GM21381 (cell line): ENCODE results near the gene KLKB1.
"Not testable (repeated sequence)": the region's sequence is repeated elsewhere in the genome, so short reads cannot be mapped to it uniquely, and the experiment has no call there.

ENCODE experiments used
- ATAC-seq: cut with Tn5 transposase; IDR thresholded peaks from one replicate; pipeline ENCODE4 v1.9.1; 2021; ENCODE audit warnings: mild to moderate bottlenecking, moderate library complexity; ENCODE audit not compliant: unreplicated experiment

The KLKB1 gene

DNA sequence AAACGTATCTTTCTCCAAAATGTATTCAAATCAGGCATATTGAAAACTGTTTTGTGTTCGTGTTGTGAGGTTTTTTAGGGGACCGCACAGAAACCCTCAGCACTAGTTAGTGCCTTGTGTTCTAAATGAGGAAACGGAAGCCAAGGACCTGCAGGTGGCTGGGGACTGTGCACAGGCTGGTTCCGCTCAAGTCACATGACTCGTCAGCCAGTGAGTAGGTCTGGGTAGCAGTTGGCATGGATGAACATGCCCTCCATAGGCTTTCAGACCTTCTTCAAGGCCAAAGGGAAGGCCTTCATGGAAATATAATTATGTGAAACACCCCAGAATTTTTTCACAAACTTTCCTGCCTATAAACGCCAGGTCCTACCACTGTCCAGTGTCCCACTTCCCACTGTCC, 37.4 kb downstream of the KLKB1 start:
- ATAC-seq = no peak

DNA sequence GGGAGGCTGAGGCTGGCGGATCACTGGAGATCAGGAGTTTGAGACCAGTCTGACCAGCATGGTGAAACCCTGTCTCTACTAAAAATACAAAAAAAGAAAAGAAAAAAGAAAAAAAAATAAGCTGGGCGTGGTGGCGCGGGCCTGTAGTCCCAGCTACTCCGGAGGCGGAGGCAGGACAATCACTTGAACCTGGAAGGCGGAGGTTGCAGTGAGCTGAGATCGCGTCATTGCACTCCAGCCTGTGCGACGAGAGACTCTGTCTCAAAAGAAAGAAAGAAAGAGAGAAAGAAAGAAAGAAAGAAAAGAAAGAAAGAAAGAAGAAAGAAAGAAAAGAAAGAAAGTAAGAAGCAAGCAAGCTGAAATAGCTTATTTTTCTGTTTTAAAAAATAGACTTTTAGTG, 37.9 kb downstream of the KLKB1 start:
- not testable (repeated sequence) for ATAC-seq

DNA sequence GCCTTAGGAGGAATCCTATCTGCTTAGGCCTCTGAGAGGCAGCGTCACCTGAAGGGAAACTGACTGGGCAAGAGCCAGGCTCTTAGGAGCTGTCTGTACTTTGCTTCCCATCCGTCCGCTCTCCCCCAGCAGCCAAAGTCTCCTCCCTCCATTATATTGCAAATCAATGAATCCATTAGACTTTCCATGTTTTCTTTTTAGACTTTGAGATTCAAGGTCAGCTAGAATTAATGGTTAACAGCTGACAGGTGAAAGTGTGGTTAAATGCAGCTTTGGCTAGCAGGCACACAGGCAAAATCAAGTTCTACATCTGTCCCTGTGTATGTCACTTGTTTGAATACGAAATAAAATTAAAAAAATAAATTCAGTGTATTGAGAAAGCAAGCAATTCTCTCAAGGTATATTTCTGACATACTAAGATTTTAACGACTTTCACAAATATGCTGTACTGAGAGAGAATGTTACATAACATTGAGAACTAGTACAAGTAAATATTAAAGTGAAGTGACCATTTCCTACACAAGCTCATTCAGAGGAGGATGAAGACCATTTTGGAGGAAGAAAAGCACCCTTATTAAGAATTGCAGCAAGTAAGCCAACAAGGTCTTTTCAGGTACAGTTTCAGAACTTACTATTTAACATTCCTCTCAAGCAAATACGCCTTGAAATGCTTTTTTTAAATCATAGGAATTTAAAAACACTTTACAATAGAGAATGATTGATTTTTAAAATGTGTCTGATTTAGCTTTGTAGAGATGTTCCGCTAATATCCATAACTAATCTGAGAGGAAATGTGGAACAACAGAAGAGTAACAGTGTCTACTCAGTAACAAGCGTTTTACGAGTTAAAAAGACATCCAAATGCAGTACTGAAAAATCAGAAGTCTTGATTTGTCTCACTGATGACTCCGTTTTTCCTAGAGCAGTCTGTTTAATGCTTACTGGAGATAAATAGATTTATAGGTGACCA, 38.7 kb downstream of the KLKB1 start, which contains the start of gene F11:
TSS of gene F11 (plus strand) at position 507 of the 970 bp plus-strand sequence. CDS start 948 bp downstream, outside the sequence.
- no peak for ATAC-seq

DNA sequence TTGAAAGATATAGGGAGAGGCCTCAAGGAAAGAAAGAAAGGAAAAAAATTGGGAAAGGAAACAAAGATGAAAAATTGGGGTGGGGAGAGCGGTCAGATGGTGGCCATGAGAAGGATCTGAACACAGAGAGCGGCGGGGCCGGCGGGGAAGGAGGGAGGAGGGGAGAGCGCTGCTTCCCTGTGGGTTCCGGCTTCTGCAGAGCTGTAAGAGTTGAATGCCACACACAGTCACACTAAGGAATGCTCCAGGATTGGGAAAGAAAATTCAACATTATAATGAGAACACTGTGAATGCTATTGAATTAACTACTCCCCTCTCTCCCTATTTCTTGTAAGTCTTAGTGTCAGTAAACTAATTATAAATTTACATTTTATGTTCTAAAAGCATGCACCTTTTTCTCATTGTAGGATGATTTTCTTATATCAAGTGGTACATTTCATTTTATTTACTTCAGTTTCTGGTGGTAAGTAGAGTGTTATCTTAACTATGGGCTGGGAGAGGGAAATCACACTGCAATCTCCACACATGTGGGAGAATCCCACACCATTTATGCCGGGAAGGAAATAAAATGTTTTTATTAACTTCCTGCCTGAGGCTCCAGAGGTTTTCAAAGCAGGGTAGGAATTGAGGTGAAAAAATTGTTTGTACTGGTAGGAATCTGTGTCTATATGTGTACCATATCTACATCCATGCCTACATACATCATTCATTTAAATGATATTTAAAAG, 39.6 kb downstream of the KLKB1 start:
- ATAC-seq = no peak

DNA sequence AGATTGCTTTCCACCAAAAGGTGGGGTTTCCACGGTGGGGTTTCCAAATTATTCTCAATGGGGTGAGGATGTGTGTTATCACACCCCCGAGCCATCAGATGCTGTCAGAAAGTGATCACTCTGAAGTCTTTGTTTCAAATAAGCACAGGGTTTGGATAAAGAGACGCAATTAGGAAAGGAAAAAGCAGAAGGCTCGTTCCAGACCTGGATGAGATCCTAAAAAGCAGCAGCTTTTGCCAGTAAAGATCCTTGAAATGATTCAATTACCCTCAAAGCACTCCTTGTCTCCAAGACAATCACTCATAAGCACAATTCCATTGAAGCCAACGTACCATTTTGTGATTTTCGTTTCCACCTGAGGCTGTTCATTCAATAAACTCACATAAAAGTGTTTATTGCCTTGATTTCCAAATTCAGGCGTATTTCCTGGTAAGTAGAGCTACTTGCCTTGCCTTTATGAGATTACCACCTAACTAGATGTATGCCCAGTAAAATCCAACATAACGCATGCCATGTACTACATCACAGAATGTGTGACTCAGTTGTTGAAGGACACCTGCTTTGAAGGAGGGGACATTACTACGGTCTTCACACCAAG, 43.9 kb downstream of the KLKB1 start:
- ATAC-seq = no peak

DNA sequence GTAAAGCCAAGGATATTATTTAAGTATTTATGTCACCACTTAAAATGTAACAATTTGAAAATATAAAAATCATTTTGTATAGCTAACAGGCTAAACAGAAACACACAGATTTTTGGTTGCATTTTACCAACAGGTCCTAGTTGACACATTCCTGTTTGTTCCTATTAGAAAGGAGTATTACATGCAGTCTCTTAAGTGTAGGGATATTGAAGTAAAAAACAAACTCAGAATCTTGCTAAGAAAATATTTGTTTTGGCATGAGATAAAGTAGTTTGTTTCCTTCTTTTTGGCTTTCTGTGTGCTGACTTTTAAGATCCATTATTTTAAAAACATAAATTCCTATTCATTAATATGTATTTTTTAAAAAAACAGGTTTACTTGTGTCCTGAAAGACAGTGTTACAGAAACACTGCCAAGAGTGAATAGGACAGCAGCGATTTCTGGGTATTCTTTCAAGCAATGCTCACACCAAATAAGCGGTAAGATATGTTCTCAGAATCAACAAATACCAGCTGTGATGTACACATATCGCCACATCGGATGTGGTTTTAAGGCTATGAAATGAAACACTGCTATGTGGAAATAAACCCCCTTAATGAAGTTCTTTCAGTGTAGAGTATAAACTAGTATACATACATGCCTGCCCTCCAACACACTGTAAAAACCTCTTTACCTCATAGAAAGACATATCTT, 45.5 kb downstream of the KLKB1 start:
- ATAC-seq = no peak

DNA sequence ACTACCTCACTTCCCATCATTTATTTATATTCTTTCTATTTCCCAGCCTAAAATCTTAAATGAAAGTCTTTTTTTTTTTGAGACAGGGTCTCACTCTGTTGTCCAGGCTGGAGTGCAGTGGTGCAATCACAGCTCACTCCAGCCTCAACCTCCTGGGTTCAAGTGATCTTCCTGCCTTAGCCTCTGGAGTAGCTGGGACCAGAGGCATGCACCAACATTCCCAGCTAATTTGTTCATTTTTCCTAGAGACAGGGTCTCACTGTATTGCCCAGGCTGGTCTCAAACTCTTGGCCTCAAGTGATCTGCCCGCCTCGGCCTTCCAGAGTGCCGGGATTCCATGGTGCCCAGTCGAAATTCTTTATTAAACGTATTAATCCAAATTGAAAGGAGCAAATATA, 46.1 kb downstream of the KLKB1 start:
- not testable (repeated sequence) for ATAC-seq

DNA sequence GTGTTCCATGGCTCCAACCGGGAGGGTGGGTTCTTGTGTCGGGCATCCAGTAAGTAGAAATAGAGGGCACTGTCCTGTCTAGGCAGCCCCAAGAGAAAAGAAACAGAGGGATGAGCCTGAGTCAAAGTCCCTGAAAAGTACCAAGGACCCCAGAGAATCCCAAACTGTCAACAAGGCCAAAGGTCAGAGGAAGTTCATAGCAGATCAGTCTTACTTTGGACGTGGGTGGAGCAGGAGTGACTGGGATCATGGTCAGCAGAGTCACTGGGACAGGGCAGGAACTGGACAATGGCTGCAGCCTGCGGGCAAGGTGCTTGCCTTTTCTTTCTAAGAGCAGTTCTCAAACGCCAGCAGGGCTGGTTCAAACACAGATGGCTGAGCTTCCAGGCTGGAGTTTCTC, 56.0 kb downstream of the KLKB1 start:
- no peak for ATAC-seq

DNA sequence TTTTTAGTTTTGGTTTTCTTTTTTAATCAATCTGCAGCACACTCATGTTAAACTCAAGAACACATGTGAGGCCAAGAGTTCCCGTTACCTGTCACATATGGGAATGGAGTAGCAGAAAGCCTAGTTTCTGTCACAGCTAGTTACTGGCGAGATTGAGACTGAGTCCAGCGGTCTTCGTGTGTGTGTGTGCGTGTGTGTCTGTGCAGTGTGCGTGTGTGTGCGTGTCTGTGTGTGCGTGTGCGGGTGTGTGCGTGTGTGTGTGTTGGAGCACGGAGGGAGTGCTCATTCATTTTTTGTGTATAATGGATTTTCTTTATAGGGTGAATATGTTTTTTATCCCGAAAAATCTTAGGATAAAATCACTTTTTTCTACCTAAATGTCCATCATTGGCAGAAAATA, 57.8 kb downstream of the KLKB1 start:
- no peak for ATAC-seq

DNA sequence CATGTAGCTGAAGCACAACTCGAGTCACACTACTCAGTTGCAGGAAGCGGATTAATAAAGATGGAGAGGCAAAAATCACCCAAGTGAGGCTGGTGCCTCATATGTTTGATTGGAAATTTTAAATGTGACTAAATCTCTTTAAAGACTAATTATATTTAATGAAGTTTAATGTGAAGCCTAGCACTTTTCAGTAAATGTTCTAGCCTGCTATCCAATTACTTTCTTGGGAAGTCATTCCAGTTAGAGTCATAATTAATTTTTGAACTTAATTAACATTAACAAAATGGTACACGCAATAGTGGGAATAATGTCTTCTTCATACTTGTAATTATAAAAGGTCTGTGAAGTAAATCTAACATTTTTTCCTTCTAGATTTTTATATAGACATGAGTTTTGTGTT, 59.3 kb downstream of the KLKB1 start:
- no peak for ATAC-seq

DNA sequence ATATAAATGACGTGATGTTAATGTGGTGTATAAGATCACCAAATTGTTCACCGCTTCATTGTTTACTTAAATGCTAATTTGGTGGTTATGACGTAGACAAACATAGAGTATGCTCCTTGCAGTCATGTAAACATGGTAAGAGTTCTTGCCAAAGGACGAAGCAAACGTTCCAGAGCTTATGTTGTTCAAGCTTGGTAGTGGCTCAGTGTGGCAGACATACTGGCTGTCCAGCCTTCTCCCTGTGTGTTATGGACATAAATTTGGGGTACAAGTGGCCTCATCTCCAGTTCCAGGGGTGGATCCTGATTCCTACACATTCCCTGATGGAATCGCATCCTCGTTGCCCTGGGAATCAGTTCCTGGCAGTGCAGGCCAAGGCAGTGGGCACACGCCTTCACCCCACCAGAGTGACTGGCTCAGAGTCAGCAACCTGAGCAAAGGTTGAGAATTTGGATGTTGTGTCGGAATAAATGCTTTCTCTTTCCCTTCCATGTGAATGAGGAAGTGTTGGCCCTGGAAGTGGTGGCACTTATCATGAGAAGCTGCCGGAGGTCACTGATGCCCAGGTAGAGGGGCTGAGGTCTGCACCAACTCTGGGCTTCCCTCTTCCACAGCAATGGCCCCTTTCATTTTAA, 64.1 kb downstream of the KLKB1 start:
- ATAC-seq = no peak

DNA sequence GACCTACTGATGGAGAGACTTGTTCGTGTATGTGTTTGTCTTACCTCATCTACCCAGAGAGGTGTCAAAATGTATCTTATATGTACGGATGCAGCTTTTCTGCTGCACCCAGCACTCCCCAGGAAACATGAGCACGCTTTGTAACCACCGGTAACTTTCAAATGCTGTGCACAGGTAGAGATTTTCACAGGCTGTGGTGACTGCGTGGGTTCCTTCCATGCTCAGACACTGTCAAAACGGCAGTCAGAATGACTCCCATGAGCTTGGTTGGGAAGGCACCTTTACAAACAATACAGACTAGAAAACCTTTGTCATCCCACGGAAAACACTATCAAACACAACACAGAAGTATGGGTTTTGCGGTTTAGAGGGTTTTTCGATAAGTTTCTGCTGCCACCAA, 66.9 kb downstream of the KLKB1 start:
- ATAC-seq = no peak

DNA sequence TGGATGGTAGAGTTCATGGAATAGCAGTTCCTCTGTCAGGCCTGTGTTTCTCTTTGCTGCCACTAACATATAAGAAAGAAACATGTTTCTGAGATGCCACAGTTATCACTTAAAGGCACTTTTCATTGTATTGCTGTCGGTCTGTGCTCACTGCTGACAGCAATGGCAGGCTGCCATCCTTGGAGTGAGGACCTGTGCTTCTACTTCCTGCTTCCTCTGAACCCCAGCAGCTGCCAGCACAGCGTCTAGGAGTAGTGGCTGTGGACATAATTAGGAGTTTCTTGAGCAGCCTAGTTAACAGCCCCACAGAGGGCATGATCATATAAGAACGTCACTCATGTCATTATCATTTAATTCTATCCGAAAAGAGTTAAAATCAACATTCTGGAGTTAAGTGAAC, 69.2 kb downstream of the KLKB1 start:
- ATAC-seq = no peak

DNA sequence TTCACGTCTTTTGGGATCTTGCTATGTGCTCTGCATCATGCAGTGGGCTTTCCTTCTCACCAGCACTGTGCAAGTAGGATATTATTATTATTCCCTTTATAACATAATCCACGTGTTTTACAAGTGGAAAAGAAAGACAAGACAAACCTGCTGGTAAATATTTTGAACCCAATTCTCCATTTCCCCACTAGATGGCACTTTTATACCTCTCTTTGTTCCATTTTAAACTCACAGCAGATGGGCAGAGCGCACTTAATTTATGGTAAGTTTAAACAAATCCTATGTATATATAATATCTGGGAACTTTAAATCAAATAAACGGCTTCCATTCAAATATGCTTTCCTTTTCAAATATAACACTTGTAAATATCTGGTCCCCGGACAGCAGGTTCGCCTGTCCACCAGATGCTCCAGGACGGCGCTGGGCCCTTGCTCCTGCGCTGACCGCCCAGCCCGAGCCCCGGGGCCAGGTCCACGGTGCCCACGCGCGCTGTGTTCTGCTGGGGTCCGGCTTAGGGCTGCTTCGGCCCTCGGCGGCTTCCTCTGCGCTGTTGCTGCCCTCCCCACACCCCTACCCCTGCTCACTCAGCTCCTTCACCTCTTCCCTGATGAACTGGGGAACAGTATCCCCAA, 69.8 kb downstream of the KLKB1 start:
- ATAC-seq = no peak

DNA sequence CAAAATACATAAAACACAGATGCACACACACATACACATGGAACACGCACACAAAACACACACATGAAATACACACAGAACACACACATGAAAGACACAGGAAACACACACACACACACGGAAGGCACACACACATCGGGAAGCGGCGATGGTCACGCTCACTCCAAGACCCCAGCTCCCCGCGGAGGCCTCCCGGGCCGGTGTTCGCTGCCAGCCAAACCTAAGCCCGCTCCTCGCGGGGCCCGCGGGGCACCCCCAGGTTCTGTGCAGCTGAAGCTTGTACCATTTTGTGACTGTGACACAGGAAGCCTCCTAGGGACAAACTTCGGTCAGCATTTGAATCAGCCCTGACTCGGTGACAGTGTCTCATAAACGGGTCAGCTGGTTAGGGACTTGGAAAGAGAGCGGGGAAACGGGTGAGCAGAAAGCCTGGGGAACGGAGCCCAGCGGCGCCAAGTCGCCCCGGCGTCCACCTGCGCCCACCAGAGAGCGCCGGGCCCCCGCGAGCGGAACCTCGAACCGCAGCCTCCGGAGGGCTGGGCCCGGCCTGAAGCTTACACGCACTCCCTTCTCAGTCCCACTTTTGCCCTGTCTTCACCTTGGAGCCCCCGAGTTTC, 70.8 kb downstream of the KLKB1 start:
- no peak for ATAC-seq

DNA sequence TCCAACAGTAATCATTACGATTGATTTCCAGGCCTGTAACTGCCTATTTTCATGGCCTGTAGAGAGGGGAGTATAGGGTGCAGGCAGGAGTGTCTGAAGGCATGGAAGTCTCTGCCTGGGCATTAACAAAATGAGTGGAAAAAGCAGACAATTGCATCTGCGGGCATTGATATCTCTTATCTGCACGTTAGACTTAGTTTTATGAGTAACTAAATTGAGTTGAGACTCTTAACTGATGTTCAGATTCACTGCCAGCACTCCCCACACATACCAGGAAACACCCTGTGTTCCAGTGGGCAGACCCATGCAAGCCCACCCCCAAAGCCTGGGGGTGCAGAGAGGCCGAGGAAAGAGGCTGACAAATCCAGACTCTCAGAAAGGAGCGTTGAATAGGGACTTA, 72.0 kb downstream of the KLKB1 start:
- ATAC-seq = no peak

DNA sequence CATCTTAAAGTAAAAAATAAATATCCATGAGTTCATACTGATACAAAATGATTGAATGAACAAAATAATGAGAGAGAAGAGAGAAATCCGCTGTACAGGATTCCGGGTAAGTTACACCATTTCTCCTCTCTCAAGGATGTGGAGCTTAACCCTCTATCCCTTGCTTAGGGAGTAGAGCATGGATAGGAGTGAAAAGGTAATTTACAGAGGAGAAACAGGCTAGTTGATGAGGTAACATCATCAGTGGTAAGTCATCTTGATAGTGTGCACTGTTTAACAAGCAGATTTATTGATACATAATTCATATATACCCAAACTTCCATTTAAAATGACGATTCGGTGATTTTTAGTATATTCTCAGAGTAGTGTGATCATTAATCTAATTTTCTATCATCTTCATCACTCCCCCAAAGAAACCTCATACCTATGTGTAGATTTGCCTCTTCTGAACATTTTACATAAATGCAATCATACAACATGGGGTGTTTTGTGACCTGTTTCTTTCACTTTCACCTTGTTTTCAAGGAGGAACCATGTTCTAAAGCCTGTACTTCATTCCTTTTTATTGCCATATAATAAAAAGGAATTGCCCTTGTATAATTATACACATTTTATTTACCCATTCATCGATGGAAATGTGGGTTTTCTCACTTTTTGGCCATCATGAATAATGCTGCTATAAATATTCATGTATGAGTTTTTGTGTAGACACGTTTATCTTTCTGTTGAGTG, 73.5 kb downstream of the KLKB1 start:
- ATAC-seq = no peak

DNA sequence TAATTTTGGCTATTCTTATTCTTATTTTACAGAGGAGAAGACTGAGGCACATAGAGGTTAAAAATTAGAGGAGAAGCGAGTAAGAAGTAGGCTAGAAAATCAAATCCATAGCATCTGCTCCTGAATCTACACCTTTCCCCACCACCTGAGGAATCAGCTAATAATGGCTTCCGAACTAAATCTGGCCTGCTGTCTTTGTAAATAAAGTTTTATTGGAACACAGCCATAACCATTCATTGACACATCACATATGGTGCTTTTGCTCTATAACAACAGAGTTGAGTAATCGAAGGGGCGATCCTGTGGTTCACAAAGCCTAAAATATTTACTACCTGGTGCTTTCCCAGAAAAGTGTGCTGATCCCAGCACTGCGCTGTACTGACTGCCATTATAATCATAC, 76.9 kb downstream of the KLKB1 start:
- ATAC-seq = no peak
